ENCODE measurements around the gene MESD.

DNA sequence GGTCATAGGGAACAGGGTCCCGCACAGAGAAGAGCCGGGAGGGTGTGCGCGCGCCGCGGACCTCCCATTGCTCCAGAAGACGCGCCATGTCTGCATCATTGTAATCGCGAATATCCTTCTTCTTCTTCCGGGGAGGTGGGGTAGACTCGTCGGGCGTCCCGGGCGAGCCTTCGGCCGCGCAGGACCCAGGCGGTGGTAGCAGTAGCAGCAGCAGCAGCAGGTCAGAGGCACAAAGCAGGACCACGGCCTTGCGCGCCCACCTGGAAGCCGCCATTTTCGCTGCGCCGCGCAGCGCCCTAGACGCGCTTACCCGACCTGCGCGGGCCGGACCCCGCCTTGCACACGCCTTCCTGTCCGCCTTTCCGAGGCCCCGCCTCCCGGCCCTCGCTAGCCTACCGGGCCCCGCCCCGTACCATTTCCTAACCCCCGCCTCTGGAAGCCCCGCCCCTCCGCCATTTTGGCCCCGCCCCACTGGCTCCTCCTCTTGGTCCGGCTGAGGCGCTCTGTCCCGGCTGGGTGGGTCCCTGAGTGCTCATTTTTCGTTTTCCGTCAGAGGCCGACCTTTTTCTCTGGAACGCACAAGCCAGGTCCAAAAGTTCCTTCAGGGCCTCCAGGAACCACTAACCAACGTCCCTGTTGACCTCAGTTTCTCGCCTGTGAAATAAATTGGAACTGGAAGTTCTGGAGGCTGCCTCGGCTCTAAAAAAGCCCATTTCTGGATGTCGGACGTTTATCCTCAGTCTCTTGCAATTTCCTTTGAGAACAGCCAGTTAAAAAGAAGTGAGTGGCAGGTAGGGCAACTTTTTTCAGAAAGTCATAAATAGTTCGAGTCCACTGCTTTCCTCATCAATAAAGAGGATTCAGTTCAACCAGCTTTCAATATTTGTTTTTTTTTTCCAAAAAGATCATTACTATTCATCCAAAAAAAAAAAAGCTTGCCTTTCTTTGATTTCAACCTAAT, at the start of gene MESD:
- TF ChIP-seq EZH2 (IDR thresholded peaks at IDR 0.05; ENCODE audit: borderline replicate concordance, low read length), result no peak
- TF ChIP-seq, protein P1, sequence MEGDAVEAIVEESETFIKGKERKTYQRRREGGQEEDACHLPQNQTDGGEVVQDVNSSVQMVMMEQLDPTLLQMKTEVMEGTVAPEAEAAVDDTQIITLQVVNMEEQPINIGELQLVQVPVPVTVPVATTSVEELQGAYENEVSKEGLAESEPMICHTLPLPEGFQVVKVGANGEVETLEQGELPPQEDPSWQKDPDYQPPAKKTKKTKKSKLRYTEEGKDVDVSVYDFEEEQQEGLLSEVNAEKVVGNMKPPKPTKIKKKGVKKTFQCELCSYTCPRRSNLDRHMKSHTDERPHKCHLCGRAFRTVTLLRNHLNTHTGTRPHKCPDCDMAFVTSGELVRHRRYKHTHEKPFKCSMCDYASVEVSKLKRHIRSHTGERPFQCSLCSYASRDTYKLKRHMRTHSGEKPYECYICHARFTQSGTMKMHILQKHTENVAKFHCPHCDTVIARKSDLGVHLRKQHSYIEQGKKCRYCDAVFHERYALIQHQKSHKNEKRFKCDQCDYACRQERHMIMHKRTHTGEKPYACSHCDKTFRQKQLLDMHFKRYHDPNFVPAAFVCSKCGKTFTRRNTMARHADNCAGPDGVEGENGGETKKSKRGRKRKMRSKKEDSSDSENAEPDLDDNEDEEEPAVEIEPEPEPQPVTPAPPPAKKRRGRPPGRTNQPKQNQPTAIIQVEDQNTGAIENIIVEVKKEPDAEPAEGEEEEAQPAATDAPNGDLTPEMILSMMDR (conservative IDR thresholded peaks at IDR 0.05 in 1 of 2, IDR thresholded peaks at IDR 0.05 in 1 of 2; ENCODE audit: extremely low read depth in 1 of 2, insufficient read depth in 1 of 2, low read depth in 1 of 2, low read length in 2 of 2), result no peak
